GM19351 (cell line): ENCODE results near the gene TRAF3IP1.
"Not testable (repeated sequence)": the region's sequence is repeated elsewhere in the genome, so short reads cannot be mapped to it uniquely, and the experiment has no call there.

Source experiments
- ATAC-seq: cut with Tn5 transposase; IDR thresholded peaks from one replicate; pipeline ENCODE4 v1.9.1; 2021; ENCODE audit warnings: mild to moderate bottlenecking, moderate library complexity; ENCODE audit not compliant: unreplicated experiment

The TRAF3IP1 gene

DNA sequence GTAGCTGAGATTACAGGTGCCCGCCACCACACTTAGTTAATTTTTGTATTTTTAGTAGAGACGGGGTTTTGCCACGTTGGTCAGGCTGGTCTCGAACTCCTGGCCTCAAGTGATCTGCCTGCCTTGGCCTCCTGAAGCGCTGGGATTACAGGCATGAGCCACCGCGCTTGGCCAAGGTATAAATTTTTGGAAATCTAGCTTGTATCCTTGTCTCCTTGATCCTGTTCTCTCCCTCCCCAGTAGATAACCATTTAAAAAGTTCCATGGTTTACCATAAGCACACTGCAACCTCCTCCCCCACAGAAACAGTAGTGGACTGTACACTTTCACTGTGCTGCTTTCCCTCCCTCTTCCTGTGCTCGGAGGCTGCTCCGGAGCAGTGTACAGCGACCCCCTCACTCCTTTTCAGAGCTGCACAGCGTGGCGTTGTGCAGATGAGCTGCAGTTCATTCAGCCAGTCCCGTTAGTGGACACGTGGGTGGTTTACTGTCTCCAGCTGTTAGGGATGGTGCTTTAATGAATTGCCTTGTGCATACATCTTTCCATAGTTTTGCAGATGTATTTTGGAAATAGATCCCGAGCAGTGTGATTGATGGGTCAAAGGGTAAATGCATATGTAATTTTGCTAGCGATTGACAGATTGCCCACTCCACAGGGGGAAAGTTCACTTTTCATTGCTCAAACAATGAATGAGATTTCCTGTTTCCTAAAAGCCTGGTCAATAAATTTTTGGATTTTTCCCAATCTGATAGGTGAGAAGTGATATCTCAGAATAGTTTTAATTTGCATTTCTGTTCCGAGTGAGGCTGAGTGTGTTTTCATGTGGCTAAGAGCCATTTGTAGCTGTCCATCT is 121.2 kb downstream of the TRAF3IP1 start:
- no peak for ATAC-seq

DNA sequence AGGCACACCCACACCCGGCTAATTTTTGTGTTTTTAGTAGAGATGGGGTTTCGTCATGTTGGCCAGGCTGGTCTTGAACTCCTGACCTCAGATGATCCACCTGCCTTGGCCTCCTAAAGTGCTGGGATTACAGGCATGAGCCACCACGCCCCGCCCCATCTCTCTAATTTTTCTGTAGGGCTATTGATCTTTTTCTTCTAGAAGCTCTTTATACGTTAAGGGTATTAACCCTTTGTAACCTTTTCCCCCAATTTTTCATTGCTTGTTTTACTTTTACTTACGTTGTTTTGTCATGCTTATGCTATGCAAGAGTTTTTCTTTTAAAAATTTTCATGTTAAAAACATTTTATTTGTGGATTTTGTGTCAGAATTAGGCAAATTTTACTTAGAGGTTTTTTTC is 121.9 kb downstream of the TRAF3IP1 start:
- not testable (repeated sequence) for ATAC-seq

DNA sequence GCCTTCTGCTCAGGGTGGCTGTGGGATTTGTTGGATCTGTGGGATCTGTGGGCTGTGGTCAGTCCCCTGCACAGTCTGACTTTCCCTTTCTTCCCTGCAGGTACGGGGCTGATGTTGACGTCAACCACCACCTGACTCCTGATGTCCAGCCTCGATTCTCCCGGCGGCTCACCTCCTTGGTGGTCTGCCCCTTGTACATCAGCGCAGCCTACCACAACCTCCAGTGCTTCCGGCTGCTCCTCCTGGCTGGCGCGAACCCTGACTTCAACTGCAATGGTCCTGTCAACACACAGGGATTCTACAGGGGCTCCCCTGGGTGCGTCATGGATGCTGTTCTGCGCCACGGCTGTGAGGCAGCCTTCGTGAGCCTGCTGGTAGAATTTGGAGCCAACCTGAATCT is 123.9 kb downstream of the TRAF3IP1 start:
- no peak for ATAC-seq

DNA sequence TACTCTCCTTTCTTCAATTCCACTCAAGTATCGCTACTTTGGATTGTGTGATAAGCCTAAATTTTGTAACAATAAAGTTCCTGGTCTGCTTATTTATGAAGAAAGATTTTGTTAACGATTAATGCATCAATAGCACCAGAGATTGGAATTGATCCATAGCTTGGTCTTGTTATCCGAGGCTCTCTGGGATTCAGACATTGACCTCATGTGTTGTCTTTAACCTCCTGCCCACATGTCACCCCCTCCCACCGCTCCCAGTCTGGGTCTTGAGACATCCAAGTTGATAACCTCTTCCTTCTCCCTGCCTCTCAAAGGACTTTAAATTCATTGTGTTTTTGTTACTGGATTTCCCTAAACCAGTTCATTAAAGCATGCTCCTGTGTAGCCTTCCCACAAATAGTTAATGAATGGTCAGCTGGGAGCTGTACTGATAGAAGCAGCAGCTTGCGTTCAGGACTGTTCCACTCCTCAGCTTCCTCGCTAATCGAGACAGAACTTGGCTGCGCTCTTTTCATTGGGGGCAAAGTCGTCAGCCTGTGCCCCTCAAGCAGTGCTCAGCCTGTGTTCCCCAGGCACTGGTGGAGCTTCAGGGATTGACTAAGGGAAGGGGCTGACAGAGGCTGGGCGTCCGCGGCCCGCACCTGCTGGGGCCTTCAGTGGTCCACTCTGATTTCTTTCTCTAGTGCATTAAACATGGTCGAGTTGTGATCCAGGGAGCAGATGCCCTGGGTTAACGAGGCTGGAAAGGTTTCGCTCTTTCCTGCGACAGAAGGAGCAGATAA is 125.3 kb downstream of the TRAF3IP1 start:
- ATAC-seq, result no peak

DNA sequence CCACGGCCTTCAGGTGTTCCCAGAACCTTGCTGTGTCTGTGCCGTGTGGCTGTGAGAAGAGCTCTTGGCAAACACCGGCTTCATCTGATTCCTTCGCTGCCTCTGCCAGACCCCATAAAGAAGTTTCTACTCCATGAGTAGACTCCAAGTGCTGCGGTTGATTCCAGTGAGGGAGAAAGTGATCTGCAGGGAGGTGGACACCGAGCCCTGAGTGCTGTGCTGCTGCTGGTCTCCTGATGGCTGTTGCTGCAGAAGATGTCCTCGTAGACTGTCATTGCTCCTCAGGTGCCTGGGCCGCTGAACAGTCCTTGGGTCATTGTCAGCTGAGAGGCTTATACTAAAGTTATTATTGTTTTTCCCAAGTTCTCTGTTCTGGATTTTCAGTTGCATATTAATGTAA is 126.1 kb downstream of the TRAF3IP1 start:
- no peak for ATAC-seq

DNA sequence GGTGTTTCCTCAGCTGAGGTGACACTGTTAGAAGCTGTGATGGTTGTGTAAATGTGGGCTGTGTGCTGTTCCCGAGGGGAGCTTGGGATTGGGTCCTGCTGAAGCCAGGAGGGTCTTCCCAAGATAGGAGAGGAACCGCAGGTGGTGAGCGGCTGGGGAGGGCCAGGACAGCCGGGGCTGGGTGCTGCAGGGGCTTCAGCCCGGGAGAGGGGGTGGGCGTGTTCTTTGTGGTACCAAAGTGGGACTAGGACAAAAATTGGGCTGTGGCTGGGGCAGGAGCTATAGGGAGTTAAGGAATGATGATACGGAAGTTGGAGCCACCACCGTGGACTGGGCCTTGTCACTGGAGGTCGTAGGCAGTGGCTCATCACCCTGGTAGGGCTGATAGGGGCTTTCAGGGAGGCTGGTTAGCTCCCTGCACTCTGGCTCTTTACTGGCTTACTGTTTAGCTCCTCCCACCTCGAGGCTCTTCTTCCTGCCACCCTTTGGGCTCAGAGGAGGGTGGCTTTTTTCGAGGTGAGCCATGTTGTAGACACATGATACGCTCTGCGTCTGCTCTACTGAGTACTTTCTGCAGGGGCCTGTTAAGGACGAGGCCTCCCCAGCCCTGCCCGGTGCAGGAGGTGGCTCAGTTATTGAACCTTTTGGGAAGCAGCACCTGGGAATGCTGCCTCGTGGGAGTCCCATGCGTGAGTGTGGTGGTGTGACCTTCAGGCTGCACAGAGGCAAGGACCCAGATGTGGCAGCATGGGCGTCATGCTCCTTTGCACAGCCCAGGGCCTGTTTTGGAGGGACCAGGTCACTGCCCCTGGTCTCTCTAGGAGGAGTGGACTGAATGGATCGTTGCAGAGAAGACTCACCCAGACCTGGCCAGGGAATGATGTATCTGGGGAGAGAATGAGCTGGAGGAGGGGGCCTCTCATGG is 128.0 kb downstream of the TRAF3IP1 start:
- no peak for ATAC-seq

DNA sequence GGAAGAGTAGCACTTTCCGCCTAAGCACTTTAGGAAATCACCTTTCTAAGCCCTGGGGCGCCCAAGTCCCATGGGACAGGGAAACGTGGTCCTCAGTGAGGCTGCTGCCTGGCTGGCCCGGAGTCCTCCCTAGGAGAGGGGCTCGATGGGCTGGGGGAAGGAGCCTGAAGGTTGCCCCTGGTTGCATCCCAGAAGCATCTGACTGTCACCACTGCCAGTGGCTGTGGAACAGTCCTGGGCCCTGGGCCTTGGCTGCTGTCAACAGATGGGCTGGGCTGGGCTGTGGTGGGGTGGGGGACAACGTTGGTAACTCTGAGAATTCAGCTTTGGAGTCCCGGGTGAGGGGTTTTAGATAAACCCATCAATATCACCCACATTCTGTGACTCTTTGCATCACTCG is 128.9 kb downstream of the TRAF3IP1 start:
- no peak for ATAC-seq

DNA sequence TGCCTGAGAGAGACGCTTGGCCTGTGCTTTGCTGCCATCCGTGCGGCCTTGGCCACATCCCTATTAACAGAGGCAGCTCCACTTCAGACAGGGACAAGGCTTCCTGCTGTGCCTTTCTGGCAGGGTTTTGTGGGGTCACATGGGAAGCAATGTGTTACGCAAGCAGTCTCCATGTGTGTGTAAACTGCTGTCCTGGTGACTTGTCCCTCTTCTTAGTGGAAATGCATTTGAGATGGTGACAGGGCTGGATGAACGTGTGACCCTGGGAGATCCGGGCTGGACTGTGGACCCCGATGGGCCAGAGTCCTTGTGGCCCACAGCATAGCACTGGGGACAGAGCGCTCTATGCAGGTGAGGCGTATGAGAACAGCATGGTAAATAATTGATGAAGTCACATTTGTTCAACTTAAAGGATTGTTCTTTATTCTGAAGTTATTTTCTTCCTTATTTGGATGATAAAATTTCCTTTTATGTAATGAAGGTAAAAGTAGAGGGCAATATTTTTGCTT is 129.6 kb downstream of the TRAF3IP1 start:
- no peak for ATAC-seq

DNA sequence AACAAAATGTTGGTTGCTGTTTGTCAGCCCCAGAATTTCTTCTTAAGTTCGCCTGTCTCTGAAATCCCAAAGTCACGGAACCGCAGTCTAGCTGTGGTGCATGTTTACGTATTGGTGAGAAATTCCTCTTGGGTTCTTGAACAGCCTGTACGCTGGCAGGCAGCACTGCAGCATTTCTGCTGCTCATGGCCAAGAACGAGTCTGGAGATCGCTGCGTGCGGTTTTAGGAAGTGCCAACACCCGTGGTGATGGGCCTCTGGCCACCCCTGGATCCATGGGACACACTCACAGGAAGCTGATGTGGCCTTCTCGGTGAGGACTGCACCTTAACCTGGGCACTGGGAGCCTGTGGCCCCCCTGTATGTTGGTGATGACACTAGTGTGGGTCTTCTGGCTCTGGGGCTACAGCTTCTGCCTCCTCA is 130.1 kb downstream of the TRAF3IP1 start:
- ATAC-seq, result no peak
